ENCODE data around the gene ARHGAP27.
A peak's percentile ranks its signal among the peaks of the same experiment; 100 is the strongest.
"Not testable (repeated sequence)": the region's sequence is repeated elsewhere in the genome, so short reads cannot be mapped to it uniquely, and the experiment has no call there.

ARHGAP27 gene

DNA sequence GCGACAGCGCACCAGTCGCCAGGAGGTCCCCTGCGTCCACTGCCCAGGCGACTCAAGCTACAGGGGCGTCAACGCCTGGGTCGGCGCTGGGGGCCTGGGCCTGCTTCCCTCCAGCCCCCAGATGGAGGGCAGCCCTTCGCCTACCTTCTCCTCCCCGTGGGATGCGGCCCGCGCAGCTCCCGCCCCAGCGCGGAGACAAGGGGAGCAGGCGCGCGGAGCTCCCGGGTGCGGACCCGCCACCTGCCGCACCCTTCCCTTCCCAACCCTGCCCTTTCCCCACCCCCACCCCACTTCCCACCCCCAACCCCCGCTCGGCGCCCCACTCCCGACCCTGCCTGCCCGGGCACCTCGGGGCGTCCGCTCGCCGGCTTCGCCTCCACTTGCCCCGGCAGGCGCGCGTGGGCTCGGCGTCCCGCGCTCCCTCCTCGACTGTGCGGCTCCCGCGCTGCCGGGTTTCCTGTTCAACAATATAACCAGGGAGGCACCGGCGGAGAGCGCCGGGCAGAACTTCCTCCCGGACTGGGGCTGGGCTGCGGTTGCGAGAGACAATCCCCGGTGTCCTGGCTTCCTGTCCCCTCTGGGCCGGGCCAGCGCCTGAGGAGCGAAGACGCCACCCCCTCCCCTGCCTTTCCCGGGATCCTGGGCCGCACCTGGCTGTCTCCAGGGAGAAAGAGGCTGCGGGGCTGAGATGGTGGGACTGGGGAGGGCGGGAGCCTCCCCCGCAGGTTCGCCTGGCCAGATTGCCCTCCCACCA lies at the start of gene ARHGAP27:
Gene ARHGAP27 (minus strand): TSS at position 466 of the 754 bp plus-strand sequence. CDS start 2,591 bp downstream, outside the sequence.
- no peak for DNase-seq

DNA sequence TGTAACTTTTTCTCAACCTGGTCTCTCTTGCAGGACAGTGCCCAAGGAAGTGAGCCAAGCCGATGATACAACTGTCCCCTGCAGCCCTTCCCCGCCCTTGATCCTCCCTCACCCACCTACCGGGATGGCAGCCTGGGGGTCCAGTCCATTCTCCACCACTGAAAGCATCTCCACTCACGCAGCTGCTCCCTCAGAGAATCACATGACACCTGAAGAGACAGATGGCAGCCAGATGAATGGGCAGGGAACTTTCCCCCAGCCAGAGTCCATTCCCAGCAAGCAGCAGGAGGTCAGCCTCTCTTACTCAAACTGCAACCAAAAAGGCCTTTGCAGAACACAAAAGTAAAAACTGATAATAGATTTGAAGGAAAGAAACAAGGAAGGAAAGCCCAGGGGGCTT lies 49.6 kb upstream of the ARHGAP27 start:
- DNase-seq: not testable (repeated sequence)

GRCh38 chr17:45475436-45475835 lies 42.8 kb upstream of the ARHGAP27 start:
- not testable (repeated sequence) for DNase-seq

DNA sequence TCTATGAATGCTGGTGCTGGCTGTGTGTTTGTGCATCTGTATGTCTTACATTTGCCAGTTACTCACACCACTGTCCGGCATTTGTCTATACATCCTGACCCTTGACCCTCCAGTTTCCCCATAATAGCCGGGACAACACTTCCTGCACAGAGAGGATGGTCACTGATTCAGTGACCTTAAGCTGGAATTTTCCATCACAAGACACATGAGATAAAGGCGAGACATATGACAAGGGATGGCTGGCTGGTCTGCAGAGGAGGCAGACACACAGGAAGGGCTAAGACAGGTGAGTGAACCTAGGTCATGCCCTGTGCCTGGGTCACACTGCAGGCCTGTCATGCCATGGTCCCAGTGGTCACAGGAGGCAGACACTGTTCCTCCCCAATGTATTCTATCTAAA lies 39.6 kb upstream of the ARHGAP27 start:
- not testable (repeated sequence) for DNase-seq

DNA sequence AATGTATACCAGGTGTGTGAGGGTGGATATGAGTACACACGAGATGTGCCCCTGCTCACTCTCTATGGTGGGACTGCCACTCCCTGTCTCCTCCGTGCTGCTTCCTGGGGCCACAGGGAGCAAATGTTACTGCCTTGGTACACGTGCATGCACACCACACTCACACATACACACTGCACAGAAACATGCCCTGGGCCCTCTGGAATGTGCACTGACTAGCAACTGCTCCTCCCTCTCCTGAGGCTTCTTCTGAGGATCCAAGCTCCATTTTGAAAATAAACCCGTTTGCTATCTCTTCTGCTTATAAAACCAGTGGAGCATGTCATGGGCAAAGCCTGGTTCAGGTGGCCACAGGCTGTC lies 36.5 kb upstream of the ARHGAP27 start:
- DNase-seq: not testable (repeated sequence)

GRCh38 chr17:45468293-45469203 lies 35.9 kb upstream of the ARHGAP27 start:
- DNase-seq: not testable (repeated sequence)

DNA sequence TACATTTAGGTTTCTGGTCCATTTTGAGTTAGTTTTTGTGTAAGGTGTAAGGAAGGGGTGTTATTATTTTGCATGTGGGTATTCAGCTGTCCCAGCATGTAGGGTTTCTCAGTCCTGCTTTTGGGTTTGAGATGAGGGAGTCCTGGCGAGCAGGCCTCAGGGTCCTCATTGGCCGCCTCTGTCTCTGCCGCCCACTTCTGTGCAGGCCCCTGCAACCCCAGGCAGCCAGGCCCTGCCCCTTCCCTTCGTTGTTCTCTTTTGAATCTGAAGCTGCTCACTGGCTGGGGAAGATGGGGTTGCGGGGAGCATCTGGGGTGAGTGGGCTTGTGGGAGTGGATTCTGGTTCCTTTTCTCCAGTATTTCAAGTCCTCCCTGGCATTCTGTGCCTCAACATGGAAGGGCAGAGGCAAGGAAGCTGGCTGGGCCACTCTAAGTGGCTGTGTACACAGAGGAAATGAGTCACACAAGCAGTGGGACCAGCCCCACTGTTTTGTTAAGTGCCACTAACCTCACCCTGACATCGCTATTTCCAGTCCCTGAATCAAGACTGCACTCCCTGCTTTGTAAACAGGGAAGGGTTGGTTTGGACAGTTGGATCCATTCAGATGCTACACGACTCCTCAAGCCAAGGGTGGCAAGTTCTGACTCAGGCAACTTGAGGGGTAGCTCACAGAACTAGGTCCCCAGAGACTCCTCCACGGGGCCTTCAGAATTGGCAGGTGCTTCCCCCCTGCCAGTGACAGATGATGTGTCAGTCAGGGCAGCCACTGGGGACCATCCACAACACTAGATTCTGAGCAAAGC lies 29.1 kb upstream of the ARHGAP27 start:
- peak; percentile 0 for DNase-seq

DNA sequence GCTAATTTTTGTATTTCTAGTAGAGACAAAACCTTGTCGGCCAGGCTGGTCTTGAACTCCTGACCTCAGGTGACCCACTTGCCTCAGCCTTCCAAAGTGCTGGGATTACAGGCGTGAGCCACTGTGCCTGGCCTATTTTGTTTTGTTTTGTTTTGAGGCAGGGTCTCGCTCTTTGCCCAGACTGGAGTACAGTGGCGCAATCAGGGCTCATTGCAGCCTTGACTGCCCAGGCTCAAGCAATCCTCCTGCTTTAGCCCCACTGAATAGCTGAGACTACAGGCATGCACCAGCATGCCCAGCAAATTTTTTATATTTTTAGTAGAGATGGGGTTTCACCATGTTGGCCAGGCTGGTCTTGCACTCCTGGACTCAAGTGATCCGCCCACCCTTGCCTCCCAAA lies 27.8 kb upstream of the ARHGAP27 start:
- not testable (repeated sequence) for DNase-seq

DNA sequence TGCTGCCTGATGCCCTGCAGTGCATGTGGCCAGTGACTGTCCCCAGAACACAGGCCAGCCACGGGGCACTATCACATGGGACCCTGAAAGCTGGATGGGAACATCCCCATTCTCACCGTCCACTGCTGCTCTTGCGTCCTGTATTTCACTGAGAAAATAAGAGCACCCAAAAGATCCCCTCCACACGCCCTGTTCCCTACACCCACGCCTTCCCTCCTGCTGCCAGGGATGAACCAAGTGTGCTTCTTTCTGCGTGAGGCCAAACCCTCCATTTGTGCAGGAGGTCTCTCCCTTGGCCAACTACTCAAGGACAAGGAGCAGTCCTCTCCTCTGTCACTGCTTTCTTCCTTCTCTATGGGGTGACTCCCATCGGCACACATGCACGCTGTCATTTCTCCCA lies 21.7 kb upstream of the ARHGAP27 start:
- not testable (repeated sequence) for DNase-seq

- DNase-seq: not testable (repeated sequence)
Observed at GRCh38 chr17:45453731-45454130, 21.1 kb upstream of the ARHGAP27 start.

DNA sequence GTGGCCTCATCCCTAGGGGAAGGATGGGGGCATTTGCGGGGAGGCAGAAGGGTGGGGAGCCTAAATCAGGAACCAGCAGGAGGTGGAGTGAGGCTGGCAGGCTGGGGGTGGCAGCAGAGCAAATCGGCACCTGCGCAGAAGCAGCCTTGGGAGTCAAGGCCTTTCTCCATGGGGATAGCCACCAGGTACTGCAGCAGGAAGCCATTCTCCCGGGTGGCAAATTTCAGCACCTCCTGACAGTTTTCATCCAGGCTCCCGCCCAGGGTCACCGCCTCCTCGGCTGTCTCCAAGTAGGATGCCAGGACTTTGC lies 20.5 kb upstream of the ARHGAP27 start:
- not testable (repeated sequence) for DNase-seq

- DNase-seq: not testable (repeated sequence)
Observed at GRCh38 chr17:45452329-45453224, 19.9 kb upstream of the ARHGAP27 start.

DNA sequence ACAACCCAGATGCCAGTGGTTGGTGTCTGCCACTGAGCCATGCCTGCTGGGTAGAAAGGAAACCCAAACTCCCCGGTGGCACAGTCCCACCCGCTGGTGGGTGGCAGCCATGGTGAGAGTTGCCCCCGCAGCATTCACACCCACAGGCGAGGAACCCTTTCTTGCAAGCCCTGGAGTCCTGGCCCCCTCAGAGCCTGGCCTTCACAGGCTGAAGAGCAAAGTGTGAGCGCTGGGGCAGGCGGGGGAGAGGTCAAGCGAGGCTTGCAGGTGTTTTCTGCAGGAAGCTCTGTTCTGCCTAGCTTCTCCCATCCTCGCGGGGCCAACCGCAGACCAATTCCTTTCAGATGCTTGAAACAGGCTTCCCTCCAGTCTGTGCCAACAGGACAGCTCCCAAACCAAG lies 19.0 kb upstream of the ARHGAP27 start:
- not testable (repeated sequence) for DNase-seq

DNA sequence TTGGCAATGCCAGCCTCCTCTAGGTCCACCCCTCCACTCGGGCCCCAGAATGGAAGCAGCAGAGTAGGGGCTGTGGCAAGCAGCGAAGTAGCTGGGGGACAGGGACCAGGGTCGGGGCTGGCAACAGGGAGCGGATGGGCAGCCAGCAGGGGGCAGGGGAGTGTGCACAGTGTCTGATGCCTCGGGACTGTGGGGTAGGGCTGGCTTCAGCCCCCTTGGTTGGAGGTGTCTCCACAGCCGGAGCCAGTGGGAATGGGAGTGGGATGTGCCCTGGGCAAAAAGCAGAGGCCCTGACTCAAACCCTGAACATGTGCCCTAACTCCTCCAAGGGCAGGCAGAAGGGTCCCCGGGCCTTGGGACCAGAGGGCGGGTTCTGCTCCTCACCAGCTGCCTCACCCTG lies 18.5 kb upstream of the ARHGAP27 start:
- DNase-seq: no peak

- not testable (repeated sequence) for DNase-seq
Observed at GRCh38 chr17:45449708-45450329, 17.1 kb upstream of the ARHGAP27 start.

- not testable (repeated sequence) for DNase-seq
Observed at GRCh38 chr17:45449260-45449659, 16.6 kb upstream of the ARHGAP27 start.

- not testable (repeated sequence) for DNase-seq
Observed at GRCh38 chr17:45448483-45448882, 15.8 kb upstream of the ARHGAP27 start.

GRCh38 chr17:45448066-45448465 lies 15.4 kb upstream of the ARHGAP27 start:
- not testable (repeated sequence) for DNase-seq

DNA sequence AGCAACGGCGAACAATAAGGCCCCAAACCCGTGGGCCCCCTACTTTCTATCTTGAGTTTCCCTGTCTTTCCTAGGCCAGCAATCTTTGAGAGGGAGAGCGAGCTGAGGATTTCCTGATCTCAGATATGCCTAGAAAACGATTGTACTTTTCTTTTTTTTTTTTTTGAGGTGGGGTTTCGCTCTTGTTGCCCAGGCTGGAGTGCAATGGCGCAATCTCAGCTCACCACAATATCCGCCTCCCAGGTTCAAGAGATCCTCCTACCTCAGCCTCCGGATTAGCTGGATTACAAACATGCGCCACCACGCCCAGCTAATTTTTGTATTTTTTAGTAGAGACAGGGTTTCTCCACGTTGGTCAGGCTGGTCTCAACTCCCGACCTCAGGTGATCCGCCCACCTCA lies 15.0 kb upstream of the ARHGAP27 start:
- DNase-seq: not testable (repeated sequence)

DNA sequence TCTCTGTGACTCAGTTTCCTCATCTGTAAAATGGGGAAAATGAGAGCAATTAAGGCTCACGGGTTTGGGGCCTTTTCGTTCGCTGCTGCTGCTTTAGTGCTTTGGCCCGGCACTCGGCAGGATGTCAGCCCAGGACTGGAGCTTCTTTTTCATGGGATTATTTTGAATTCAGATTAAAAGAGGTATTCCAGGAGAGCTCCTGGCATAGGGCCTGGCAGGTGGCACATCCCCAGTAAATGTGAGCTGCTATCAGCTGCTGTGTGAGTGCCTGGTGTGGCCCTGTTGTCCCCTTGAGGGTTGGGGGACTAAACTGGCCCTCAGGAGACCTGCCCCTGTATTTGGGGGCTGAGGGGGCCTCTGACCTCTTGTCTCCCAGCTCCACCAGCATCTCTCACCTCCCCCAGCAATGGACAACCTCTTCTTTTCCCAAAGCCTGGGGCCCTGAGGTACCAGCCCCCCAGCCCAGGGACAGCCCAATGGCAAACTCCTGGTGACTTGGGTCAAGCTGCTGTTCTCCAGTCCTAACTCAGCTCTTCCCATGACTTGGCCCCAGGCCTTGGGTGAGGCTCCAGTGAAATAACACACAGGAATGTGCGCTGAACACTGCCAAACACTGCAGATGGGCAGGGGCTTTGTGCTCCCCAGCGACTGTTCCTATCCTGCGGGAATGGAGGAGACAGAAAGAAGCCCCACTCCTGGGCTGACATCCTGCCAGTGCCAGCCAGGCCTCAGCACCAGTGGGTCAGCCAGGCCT lies 14.4 kb upstream of the ARHGAP27 start:
- DNase-seq: not testable (repeated sequence)

Measured in NCI-H748 treated with DMSO at 0.1 percent for 48 hours (cell line).